Stomach smooth muscle (tissue), 2 donors: ENCODE measurements around the gene KATNIP.
"Not testable (repeated sequence)": the region's sequence is repeated elsewhere in the genome, so short reads cannot be mapped to it uniquely, and the experiment has no call there.

Source experiments
- H3K27ac ChIP-seq: one replicate; pipeline ENCODE4 v1.7.0; 2013; ENCODE audit warnings: mild to moderate bottlenecking, low read length, inconsistent platforms
- H3K27me3 ChIP-seq, 2 donors: one replicate each; pipeline ENCODE4 v1.7.0; 2013; ENCODE audit warnings: low read length in 2 of 2; ENCODE audit not compliant: insufficient read depth in 2 of 2, control insufficient read depth in 1 of 2
- H3K36me3 ChIP-seq, 2 donors: one replicate each; pipeline ENCODE4 v1.7.0; 2013; ENCODE audit warnings: low read length in 2 of 2; ENCODE audit not compliant: control insufficient read depth in 2 of 2, insufficient read depth in 2 of 2
- H3K4me1 ChIP-seq: one replicate; pipeline ENCODE4 v1.7.0; 2013; ENCODE audit warnings: low read length; ENCODE audit not compliant: control insufficient read depth, insufficient read depth
- H3K4me3 ChIP-seq, 2 donors: one replicate each; pipeline ENCODE4 v1.7.0; 2013; ENCODE audit warnings: low read length in 2 of 2
- H3K9ac ChIP-seq, 2 donors: one replicate each; pipeline ENCODE4 v1.7.0; 2013; ENCODE audit warnings: low read length in 2 of 2, mild to moderate bottlenecking in 1 of 2
- H3K9me3 ChIP-seq, 2 donors: one replicate each; pipeline ENCODE4 v1.7.0; 2013; ENCODE audit warnings: low read length in 2 of 2; ENCODE audit not compliant: control insufficient read depth in 2 of 2
- donor health status: healthy.
- donor health status: Pancreatic carcinoma.

Gene KATNIP

DNA sequence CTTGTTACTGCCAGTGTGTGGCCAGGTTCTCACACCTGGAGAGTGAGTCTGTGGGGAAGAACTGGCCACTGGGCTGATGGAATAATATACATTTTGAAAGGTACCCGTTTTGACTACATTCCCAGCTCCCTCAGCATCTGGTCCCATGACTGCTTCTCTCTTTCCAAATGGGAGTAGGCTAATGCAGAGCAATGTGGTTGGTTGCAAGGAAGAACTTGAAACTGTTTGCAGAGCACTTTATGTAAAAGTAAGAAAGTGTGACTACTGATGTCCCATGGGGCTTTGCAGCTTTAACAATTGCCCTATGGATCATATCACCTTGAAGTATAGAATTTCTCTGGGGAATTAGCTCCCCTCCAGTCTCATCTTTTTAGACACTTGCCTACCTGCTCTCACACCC lies 9.0 kb downstream of the KATNIP start:
- Histone ChIP-seq H3K4me1 (no peaks in the 10 kb centered on the region), H3K9me3 (no peaks in the 10 kb centered on the region), H3K27me3 (no peaks in the 10 kb centered on the region), H3K27ac (no peak overlapping the region), H3K4me3 (no peak overlapping the region), H3K36me3 (peaks cover 0 to 2% of the 10 kb centered on the region in 2 donors), H3K9ac (no peak overlapping the region)

DNA sequence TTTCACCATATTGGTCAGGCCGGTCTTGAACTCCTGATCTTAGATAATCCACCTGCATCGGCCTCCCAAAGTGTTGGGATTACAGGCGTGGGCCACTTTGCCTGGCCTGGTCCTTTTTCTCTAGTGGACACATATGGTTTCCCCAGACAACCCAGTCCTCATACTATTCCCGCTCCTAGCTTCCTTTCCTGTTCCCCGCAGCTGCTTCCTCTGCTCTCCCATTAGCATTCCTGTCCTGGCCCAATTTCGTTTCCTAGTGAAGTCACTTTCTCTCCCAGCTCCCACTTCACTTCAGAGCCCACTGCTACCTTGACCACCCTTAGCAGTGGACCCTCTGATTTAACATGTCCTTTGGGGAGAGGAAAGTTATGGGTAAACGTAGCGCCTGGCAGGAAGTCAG lies 11.3 kb downstream of the KATNIP start:
- H3K27me3 ChIP-seq, result no peaks in the 10 kb centered on the region
- no peak overlapping the region for H3K9ac ChIP-seq
- no peaks in the 10 kb centered on the region for H3K4me1 ChIP-seq
- peaks cover 0 to 2% of the 10 kb centered on the region in 2 donors for H3K36me3 ChIP-seq
- H3K9me3 ChIP-seq, result no peaks in the 10 kb centered on the region
- no peak overlapping the region for H3K27ac ChIP-seq
- no peak overlapping the region for H3K4me3 ChIP-seq

DNA sequence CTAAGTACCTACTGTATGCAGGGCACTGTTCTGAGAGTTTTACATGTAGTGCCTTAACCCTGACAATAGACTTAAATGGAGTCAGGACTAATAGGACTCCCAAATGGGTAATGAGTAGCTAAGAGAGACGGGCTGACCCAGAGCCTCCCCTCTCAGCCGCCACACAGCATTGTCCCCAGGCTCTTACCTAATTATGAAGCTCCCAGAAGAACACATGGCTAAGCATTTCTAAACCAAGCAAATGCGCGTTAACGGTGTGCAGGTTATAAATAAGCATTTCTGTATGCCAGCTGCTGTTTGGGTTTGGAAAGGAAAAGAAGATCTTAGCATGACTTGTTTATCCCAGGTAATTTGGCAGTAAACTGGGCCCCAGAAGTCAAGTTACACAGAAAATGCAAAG lies 14.3 kb downstream of the KATNIP start:
- Histone ChIP-seq H3K9ac (no peak overlapping the region), H3K4me1 (no peaks in the 10 kb centered on the region), H3K27me3 (no peaks in the 10 kb centered on the region), H3K4me3 (no peak overlapping the region), H3K9me3 (no peaks in the 10 kb centered on the region), H3K36me3 (peaks cover 0 to 2% of the 10 kb centered on the region in 2 donors), H3K27ac (no peak overlapping the region)

- Histone ChIP-seq H3K9me3 (no peaks in the 10 kb centered on the region), H3K36me3 (peaks cover 0 to 2% of the 10 kb centered on the region in 2 donors), H3K27ac (no peak overlapping the region), H3K27me3 (no peaks in the 10 kb centered on the region), H3K4me1 (no peaks in the 10 kb centered on the region), H3K4me3 (no peak overlapping the region), H3K9ac (no peak overlapping the region)
Measured at GRCh38 chr16:27566417-27566816, 16.5 kb downstream of the KATNIP start.

DNA sequence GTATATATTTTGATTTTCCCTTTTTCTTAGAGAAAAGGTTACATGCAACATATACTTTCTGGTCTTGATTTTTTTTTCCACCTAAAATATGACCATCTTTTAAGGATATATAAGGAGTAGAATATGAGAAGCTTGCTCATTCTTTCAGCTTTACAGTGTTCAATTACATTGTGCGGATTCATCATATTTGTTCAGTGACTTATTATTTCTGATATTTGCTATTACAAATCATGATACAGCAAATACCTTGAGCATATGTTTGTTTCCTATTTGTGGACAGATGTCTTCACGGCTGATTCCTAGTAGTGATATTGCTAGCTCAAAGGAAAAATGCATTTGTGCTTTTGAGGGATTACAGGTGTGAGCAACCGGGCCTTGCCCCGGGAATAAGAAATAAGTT lies 18.1 kb downstream of the KATNIP start:
- Histone ChIP-seq H3K27me3 (no peaks in the 10 kb centered on the region), H3K4me1 (peaks cover 3% of the 10 kb centered on the region), H3K4me3 (no peak overlapping the region), H3K27ac (no peak overlapping the region), H3K9ac (no peak overlapping the region), H3K36me3 (peaks cover 0 to 2% of the 10 kb centered on the region in 2 donors), H3K9me3 (no peaks in the 10 kb centered on the region)

GRCh38 chr16:27570986-27571385 lies 21.0 kb downstream of the KATNIP start:
- H3K27me3 ChIP-seq, H3K9ac ChIP-seq, H3K36me3 ChIP-seq: not testable (repeated sequence)

DNA sequence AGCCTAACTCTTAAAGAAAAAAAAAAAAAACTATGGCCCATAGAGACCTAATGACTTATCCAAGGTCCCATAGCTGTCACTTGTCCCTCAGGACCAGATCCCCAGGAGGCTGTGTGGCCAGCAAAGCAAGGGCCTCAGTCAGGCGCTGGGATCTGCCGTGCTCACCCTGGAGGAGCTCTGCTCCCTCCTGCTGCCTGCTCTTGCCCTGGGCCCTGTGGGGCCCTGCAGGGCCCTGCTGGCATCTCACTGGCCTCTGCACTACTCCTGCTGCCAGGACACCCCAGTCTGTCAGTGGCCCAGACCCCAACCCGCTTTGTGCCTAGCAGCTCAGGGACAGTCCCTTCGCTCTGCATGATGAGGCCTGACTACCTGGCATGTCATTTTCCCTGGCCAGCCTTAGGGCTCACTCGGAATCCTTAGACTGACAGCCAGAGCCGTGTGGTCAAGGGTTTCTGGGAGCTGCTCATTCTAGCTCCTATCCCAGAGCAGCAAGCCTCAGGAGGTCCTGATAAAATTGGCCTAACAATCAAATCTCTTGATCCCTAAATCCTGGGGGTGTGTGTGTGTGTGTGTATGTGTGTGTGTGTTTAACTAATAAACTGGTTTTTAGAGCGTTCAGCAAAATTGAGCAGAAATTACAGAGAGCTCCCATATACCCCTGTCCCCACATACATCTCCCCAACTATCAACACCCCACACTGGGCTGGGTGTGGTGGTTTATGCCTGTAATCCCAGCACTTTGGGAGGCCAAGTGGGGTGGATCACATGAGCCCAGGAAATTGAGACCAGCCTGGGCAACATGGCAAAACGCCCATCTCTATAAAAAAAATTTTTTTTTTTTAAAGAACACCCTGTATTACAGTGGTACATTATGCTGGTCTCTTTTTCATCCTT lies 21.7 kb downstream of the KATNIP start:
- Histone ChIP-seq H3K4me1 (peaks cover 3% of the 10 kb centered on the region), H3K27ac (no peak overlapping the region), H3K9ac (no peak overlapping the region), H3K4me3 (no peak overlapping the region), H3K27me3 (no peaks in the 10 kb centered on the region), H3K36me3 (peaks cover 2% of the 10 kb centered on the region in 2 donors), H3K9me3 (no peaks in the 10 kb centered on the region)

More at GRCh38 chr16:27570986-27571385, 21.0 kb downstream of the KATNIP start:
- H3K4me3 ChIP-seq, H3K9me3 ChIP-seq, H3K27ac ChIP-seq, H3K4me1 ChIP-seq: not testable (repeated sequence)

DNA sequence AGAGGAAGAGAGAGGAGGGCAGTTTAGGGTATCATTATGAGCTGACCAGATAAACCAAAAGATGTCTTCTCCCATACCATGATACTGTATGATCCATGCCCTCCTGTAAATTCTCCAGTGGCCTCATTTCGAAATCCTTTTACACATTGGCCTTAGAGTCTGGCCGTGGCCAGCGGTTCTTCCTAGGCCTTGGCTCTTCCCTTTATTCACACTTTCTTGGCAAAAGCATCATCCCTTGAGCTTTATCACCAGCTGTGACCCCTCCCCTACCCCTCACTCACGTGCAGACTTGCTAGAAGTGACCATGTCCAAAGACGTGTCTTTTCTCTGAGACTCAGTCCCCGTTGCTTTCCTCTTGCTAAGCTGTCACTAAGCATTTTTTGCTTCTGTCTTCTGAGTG lies 22.8 kb downstream of the KATNIP start:
- H3K4me1 ChIP-seq, result peaks cover 3% of the 10 kb centered on the region
- H3K36me3 ChIP-seq, result peaks cover 0 to 2% of the 10 kb centered on the region in 2 donors
- H3K27ac ChIP-seq, result no peak overlapping the region
- no peaks in the 10 kb centered on the region for H3K27me3 ChIP-seq
- no peak overlapping the region for H3K4me3 ChIP-seq
- no peak overlapping the region for H3K9ac ChIP-seq
- no peaks in the 10 kb centered on the region for H3K9me3 ChIP-seq

DNA sequence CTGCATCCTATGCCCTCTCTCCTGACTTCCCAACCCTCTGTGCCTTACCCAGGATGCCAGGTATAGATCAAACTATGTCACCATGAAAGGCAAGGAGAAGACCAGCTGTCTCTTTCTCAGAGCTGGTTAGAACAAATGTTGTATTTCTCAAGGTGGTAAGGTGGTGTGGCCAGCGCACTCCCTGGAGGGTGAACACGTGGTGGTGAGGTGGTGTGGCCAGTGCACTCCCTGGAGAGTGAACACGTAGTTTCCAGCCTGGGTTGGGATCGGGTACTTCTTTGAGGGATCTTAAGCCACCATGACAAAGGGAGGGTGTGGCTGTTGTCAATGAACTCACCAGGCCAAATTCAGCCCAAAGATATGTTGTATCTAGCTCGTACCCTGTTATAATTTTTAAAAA lies 26.8 kb downstream of the KATNIP start:
- Histone ChIP-seq H3K9ac (no peak overlapping the region), H3K27ac (no peak overlapping the region), H3K36me3 (peaks cover 0 to 2% of the 10 kb centered on the region in 2 donors), H3K4me1 (peaks cover 12% of the 10 kb centered on the region), H3K27me3 (no peaks in the 10 kb centered on the region), H3K4me3 (no peak overlapping the region), H3K9me3 (no peaks in the 10 kb centered on the region)

DNA sequence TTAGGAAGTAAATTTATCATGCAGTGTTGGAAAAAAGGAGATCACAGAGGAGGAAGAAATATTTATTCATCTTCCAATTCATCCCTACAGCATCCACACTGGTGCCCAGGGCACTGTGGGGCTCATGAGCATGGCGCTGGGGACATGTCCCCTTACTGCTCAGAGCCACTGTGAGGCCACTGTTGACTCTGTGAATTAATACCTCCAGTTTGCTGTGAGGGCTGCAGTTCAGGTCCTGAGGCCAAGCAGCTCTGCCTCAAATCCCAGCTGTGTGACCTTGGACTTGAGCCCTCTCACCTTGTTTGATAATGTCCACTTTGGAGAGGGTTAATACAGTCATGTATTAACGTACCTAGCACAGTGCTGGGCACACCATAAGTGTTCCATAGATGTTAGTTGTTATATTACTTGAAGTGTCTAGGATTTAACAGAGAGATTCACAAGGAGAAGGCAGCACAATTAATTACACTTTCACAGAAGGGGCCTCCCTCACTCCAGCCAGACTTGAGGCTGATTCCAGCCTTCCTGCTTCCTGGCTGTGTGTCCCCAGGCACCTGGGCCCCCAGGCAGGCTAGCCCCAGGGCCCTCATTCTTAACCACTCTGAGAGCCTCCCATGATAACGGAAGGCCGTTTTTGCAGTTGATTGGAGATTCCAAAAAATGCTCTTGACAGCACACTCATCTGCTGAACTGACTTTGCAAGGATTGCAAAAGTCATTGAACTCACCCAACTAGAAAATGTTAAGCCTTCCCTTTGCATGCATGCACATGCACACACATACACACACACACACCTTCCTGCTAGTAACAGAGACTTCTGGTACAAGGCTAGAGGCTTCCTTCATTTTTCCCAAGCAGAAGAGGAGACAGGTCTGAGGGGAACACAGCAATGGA lies 29.4 kb downstream of the KATNIP start:
- H3K4me3 ChIP-seq, result no peak overlapping the region
- H3K9ac ChIP-seq, result no peak overlapping the region
- H3K36me3 ChIP-seq, result peaks cover 0 to 2% of the 10 kb centered on the region in 2 donors
- no peak overlapping the region for H3K27ac ChIP-seq
- no peaks in the 10 kb centered on the region for H3K9me3 ChIP-seq
- peaks cover 9% of the 10 kb centered on the region for H3K4me1 ChIP-seq
- no peaks in the 10 kb centered on the region for H3K27me3 ChIP-seq
